Cardiac fibroblast (primary cell): Measurements from ENCODE around the gene HMG20B.

Source experiments
- DNase-seq, 2 donors: peaks; one replicate each; pipeline versions ENCODE4 v3.0.0 to v3.0.0-alpha.2; 2010; ENCODE audit warnings: low read depth in 2 of 2
- H3K4me3 ChIP-seq, 2 donors: replicated peaks in 1 of 2; 1 replicate in 1 of 2; 2 replicates in 1 of 2; pipeline ENCODE4 v1.5.1; 2011; ENCODE audit warnings: low read depth in 2 of 2, low read length in 2 of 2, mild to moderate bottlenecking in 2 of 2, moderate library complexity in 1 of 2
- TF ChIP-seq, protein P1 (sequence below): IDR thresholded peaks from one replicate; pipeline ENCODE4 v1.5.1; 2011; ENCODE audit warnings: low read depth, mild to moderate bottlenecking, low read length, inconsistent platforms

The HMG20B gene

DNA sequence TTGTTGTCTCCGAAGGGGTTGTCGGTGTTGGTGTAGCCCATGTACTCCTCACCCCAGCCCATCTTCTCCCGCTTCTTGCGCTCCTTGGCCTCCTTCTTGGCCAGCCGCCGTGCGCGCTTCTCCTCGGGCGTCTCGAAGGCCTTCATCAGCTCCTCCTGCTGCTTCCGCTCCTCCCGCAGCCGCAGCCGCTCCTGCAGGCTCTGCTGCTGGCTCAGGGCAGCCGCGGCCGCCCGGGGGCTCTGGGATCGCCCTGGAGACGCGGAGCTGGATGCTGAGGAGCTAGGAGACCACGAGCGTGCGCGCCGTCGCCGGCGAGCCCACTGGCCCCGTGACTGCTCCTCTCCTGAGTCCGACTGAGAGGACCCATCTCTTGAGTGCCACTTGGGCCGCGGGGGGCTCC, 51.0 kb downstream of the HMG20B start:
- TF ChIP-seq, protein P1, sequence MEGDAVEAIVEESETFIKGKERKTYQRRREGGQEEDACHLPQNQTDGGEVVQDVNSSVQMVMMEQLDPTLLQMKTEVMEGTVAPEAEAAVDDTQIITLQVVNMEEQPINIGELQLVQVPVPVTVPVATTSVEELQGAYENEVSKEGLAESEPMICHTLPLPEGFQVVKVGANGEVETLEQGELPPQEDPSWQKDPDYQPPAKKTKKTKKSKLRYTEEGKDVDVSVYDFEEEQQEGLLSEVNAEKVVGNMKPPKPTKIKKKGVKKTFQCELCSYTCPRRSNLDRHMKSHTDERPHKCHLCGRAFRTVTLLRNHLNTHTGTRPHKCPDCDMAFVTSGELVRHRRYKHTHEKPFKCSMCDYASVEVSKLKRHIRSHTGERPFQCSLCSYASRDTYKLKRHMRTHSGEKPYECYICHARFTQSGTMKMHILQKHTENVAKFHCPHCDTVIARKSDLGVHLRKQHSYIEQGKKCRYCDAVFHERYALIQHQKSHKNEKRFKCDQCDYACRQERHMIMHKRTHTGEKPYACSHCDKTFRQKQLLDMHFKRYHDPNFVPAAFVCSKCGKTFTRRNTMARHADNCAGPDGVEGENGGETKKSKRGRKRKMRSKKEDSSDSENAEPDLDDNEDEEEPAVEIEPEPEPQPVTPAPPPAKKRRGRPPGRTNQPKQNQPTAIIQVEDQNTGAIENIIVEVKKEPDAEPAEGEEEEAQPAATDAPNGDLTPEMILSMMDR, result no peak
- no peak for DNase-seq
- no peak overlapping the region for H3K4me3 ChIP-seq

DNA sequence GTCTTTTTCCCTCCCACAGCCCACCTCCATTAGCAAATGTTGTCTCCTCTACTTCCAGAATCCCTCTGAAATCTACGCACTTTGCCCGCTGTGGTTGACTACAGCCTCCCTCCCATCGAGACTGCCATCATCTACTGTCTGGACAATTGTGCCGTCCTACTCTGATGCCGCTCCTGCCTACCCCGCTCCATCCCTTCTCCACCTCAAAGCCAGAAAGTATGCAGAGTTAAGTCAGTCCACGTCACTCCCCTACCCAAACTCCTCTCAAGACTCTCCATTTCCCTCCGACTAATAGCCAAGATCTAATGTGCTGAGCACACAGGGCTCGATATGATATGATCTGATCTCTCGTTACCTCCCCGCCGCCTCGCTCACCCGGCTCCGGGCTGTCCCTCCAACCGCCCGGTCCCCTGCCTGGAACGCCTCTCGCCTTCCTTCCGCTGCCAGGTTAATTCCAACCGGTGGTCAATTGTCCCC, 53.3 kb downstream of the HMG20B start:
- H3K4me3 ChIP-seq, result peak overlapping the region; percentile 89 to 90
- DNase-seq, result no peak
- TF ChIP-seq, protein P1, result no peak

DNA sequence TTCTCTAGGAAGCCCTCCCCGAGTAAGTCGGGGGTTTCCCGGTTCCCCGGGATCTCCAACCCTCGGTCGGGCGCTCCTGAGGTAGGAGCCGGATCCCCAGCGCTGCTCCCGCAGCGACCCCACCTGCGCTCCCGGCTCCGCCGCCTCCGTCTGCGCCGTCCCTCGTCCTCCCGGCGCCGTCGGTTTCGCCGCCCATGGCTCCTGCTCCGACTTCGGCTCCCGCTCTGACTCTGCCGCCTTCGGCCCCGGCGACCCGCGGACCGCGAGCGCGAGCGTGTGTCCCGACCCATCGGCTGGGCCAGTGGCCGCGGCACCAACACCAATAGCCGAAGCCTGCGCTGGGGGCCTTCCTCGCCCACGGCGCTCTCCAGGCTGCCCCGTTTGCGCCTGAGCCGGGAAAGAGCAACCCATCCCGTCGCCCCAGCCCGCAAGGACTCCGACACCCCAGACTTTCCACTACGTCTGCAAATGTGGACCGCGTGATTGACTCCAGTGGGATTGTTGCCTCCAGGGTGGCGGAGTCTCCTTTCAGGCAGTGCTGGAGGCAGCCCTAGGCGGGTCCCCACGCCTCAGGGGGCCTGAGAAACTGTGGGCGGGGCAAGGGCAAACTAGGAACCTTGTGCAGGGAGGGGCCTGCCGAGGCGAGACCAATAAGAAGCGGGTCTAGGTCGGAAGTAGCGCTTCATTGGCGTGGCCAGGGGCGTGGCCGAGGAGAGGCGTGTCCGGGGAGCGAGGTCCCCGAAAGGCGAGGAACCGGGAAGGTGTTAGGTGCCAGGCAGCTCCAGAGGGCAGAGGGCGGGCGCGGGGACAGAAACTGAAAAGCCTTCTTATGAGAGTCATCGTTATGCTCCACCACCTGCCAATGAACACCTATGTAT, 54.0 kb downstream of the HMG20B start, which contains the start of gene CACTIN:
Gene CACTIN (minus strand): TSS at position 318 of the 878 bp plus-strand sequence. CDS start 28 bp downstream, at position 290.
- peak; percentile 98 to 99 for DNase-seq
- H3K4me3 ChIP-seq, result peak within 1 kb of the TSS; percentile 89 to 90
- TF ChIP-seq, protein P1, result no peak

DNA sequence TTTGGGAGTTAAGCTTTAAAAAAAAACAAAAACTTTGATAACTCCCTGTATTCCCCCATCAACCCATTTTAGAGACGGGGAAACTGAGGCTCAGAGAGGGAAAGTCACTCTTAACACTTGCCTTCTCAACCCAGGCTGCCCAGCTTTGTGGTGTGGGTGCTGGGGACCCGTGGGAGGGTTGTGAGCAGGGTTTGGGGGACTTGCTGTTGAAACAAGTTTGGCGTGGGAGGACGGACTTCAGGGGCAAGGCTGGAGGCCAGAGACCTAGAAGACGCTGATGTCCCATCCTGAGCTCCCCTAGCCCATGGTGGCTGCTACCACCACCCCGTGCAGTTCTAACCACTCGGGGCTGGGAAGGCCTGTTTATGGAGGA, 54.6 kb downstream of the HMG20B start:
- TF ChIP-seq, protein P1, result no peak
- no peak for DNase-seq
- H3K4me3 ChIP-seq, result no peak overlapping the region
